ENCODE measurements around the gene FRAS1.

DNA sequence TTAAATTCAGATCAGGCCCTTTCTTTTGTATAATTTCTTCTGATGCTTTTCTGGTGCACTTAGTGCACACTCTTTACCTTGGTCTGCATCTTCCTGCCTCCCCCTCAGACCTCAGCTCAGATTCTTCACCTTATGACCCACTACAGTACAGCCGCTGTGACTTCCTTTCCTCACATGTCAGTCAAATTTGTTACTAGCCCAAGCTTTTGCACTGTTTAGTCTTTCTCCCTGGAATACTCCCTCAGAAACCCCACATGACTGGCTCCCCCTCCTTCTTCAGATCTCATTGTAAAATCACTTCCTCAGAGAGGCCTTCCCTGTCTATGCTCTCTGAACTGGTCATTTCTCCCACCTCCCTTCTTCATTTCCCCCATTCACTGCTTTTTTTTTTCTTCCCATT lies 132.9 kb downstream of the FRAS1 start:
- TF ChIP-seq, protein P1, sequence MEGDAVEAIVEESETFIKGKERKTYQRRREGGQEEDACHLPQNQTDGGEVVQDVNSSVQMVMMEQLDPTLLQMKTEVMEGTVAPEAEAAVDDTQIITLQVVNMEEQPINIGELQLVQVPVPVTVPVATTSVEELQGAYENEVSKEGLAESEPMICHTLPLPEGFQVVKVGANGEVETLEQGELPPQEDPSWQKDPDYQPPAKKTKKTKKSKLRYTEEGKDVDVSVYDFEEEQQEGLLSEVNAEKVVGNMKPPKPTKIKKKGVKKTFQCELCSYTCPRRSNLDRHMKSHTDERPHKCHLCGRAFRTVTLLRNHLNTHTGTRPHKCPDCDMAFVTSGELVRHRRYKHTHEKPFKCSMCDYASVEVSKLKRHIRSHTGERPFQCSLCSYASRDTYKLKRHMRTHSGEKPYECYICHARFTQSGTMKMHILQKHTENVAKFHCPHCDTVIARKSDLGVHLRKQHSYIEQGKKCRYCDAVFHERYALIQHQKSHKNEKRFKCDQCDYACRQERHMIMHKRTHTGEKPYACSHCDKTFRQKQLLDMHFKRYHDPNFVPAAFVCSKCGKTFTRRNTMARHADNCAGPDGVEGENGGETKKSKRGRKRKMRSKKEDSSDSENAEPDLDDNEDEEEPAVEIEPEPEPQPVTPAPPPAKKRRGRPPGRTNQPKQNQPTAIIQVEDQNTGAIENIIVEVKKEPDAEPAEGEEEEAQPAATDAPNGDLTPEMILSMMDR (IDR thresholded peaks at IDR 0.05; ENCODE audit: extremely low read depth in 1 of 2, insufficient read depth in 1 of 2, low read depth in 1 of 2, low read length in 2 of 2): no peak
- no peak for TF ChIP-seq POLR2A (IDR thresholded peaks at IDR 0.05; ENCODE audit: low read depth, low read length)
- no peak for TF ChIP-seq FOS (IDR thresholded peaks at IDR 0.05; ENCODE audit: borderline replicate concordance, insufficient read depth, low read length)
- no peak for TF ChIP-seq POLR2AphosphoS5 (IDR thresholded peaks at IDR 0.05; ENCODE audit: insufficient read depth, low read depth, low read length)
- TF ChIP-seq EZH2 (IDR thresholded peaks at IDR 0.05; ENCODE audit: borderline replicate concordance, low read depth, low read length, severe bottlenecking): no peak
- no peak for TF ChIP-seq MYC (IDR thresholded peaks at IDR 0.05; ENCODE audit: low read depth, low read length)
- TF ChIP-seq, protein P2, sequence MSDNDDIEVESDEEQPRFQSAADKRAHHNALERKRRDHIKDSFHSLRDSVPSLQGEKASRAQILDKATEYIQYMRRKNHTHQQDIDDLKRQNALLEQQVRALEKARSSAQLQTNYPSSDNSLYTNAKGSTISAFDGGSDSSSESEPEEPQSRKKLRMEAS (IDR thresholded peaks at IDR 0.05; ENCODE audit: insufficient read depth, insufficient read length): no peak

Measured in endothelial cell of umbilical vein (primary cell).